K562 (cell line): Measurements from ENCODE around the gene VWA7. TPM values are rescaled to one million over a fixed set of nuclear protein-coding genes. Genes with fewer than 3 reads are reported as not detected.

Experiments used
- CCAR2 ChIP-seq: fragments of 200-400 bp; formaldehyde crosslinking; IDR thresholded peaks from 2 replicates; pipeline ENCODE4 v1.6.1; 2017; ENCODE audit warnings: mild to moderate bottlenecking, low read depth, low read length
- EP400 ChIP-seq: fragments of 450-650 bp; IDR thresholded peaks from 2 replicates; pipeline ENCODE4 v1.6.1; 2017; ENCODE audit warnings: antibody characterized with exemption, mild to moderate bottlenecking, moderate library complexity
- NCOA4 ChIP-seq: fragments of 450-650 bp; IDR thresholded peaks from 2 replicates; pipeline ENCODE4 v1.6.1; 2018; ENCODE audit warnings: mild to moderate bottlenecking; ENCODE audit not compliant: partially characterized antibody
- NR4A1 ChIP-seq, 2 experiments: fragments of 250-450 bp in 1 of 2; fragments of 450-650 bp in 1 of 2; sonication (Bioruptor Pico) in 1 of 2; IDR thresholded peaks; 2 replicates each; pipeline versions ENCODE4 v1.4.0 to v1.6.1; 2016 to 2020; ENCODE audit warnings: mild to moderate bottlenecking in 2 of 2, missing compliant biosample characterization in 1 of 2, missing genetic modification characterization in 1 of 2, moderate library complexity in 1 of 2
- NUFIP1 ChIP-seq: fragments of 450-650 bp; IDR thresholded peaks from 2 replicates; pipeline ENCODE4 v1.6.1; 2018; ENCODE audit not compliant: partially characterized antibody
- PHF21A ChIP-seq: fragments of 450-650 bp; IDR thresholded peaks from 2 replicates; pipeline ENCODE4 v1.6.1; 2017; ENCODE audit warnings: low read depth, borderline replicate concordance
- POLR2H ChIP-seq: IDR thresholded peaks from 2 replicates; pipeline ENCODE4 v1.6.1; 2016; ENCODE audit warnings: missing genetic modification characterization, low read depth, mild to moderate bottlenecking, control low read depth, missing compliant biosample characterization, moderate library complexity
- SREBF2 ChIP-seq: sonication (generic); formaldehyde crosslinking; IDR thresholded peaks from 2 replicates; pipeline ENCODE4 v1.4.0; 2020; ENCODE audit warnings: mild to moderate bottlenecking, missing genetic modification reagents
- ZKSCAN1 ChIP-seq: fragments of 150-350 bp; IDR thresholded peaks from 2 replicates; pipeline ENCODE4 v1.6.1; 2016; ENCODE audit warnings: low read depth, low read length
- polyA plus RNA-seq, 8 experiments: library from polyadenylated mRNA; depleted of rRNA in 4 of 8; stranded (reverse) in 5 of 8; unstranded in 3 of 8; fragments of >200 nt; fragmentation: Nextera tagmentation in 2 of 8; fragmentation: Illumina TruSeq in 1 of 8; extraction: Ambion mirVana in 2 of 8; extraction: Trizol in 1 of 8; gene quantifications; 2 replicates each; pipeline versions ENCODE4 v1.2.1 to v1.2.3, GENCODE V29; 2011 to 2014; ENCODE audit warnings: inconsistent platforms in 1 of 8, missing spikeins in 1 of 8
- total RNA-seq, 7 experiments: library from RNA; depleted of rRNA in 6 of 7; stranded (reverse); fragments of >200 nt in 6 of 7; fragmentation: Illumina TruSeq in 2 of 7; extraction: Trizol in 2 of 7; gene quantifications; 2 replicates each; pipeline versions ENCODE4 v1.2.1 to v1.2.3, GENCODE V29; 2011 to 2021; ENCODE audit warnings: low replicate concordance in 1 of 7
- TF ChIP-seq, protein P1 (sequence below), 2 experiments: fragments of 450-650 bp; formaldehyde crosslinking in 1 of 2; IDR thresholded peaks; 2 replicates each; pipeline versions ENCODE4 v1.4.0 to v1.6.1; 2014 to 2020; ENCODE audit warnings: mild to moderate bottlenecking in 2 of 2, borderline replicate concordance in 1 of 2, low read depth in 1 of 2
- TF ChIP-seq, protein P2 (sequence below): fragments of 250-450 bp; sonication (Bioruptor Pico); IDR thresholded peaks from 2 replicates; pipeline ENCODE4 v1.5.0; 2020; ENCODE audit warnings: mild to moderate bottlenecking, borderline replicate concordance
- TF ChIP-seq, protein P3 (sequence below): fragments of 450-650 bp; IDR thresholded peaks from 2 replicates; pipeline ENCODE4 v1.6.1; 2016; ENCODE audit warnings: low read depth, mild to moderate bottlenecking, moderate library complexity
- TF ChIP-seq, protein P4 (sequence below), 2 experiments: fragments of 450-650 bp in 1 of 2; sonication (generic) in 1 of 2; formaldehyde crosslinking; conservative IDR thresholded peaks; 2 replicates each; pipeline versions ENCODE4 v1.4.0 to v1.8.1; 2020 to 2022; ENCODE audit warnings: mild to moderate bottlenecking in 1 of 2, missing genetic modification reagents in 1 of 2

VWA7 gene
- total and polyA plus RNA-seq, 9 of the 15 experiments (the other 6 are each of a cell fraction or from before 2014, with no cell fraction given), result 0.18 to 2.9 (median 0.95) TPM

DNA sequence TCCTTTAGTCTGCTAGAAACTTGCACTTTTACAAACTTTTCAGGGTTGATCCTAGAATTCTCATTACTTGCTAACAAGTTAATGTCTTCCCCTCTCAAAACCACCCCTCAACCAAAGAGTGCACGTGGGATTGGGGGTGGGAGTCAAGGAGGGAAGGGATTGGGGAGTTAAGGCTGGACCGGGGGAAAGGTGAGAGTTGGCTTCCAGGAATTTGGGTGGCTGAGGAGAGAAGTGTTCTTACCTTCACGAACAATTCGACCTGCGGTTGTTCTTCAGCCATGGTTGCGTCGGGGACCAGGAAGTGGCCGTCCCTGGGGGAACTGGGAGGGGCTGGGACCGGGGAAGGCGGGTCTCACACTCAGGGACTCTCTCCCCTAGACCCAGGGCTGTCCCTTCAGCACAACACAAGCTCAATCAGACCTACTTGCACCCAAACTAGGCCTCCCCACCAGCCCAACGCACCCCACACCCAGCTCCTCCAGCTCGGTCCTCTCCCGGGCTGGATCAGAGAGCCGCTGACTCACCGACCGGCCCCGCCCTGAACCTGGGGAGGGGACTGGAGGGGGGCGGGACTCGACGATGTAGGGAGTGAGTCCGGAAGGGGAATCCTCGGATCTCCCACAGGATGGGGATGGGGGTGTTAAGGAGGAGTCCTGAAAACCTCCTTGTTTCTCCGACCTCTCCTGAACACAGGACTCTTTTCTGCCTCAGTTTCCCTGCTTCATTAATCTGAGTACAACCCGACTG is 40.9 kb downstream of the VWA7 start, which contains the start of gene CLIC1 (continued):
- TF ChIP-seq, protein P1, sequence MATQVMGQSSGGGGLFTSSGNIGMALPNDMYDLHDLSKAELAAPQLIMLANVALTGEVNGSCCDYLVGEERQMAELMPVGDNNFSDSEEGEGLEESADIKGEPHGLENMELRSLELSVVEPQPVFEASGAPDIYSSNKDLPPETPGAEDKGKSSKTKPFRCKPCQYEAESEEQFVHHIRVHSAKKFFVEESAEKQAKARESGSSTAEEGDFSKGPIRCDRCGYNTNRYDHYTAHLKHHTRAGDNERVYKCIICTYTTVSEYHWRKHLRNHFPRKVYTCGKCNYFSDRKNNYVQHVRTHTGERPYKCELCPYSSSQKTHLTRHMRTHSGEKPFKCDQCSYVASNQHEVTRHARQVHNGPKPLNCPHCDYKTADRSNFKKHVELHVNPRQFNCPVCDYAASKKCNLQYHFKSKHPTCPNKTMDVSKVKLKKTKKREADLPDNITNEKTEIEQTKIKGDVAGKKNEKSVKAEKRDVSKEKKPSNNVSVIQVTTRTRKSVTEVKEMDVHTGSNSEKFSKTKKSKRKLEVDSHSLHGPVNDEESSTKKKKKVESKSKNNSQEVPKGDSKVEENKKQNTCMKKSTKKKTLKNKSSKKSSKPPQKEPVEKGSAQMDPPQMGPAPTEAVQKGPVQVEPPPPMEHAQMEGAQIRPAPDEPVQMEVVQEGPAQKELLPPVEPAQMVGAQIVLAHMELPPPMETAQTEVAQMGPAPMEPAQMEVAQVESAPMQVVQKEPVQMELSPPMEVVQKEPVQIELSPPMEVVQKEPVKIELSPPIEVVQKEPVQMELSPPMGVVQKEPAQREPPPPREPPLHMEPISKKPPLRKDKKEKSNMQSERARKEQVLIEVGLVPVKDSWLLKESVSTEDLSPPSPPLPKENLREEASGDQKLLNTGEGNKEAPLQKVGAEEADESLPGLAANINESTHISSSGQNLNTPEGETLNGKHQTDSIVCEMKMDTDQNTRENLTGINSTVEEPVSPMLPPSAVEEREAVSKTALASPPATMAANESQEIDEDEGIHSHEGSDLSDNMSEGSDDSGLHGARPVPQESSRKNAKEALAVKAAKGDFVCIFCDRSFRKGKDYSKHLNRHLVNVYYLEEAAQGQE (IDR thresholded peaks at IDR 0.05; ENCODE audit: borderline replicate concordance), result no peak
- TF ChIP-seq, protein P1 (CRISPR knock-in tag; IDR thresholded peaks at IDR 0.05; ENCODE audit: low read depth), result peak; percentile 80; the same call in 1 of the 2 replicates
- TF ChIP-seq SREBF2 (no peak), NCOA4 (peak; percentile 1), EP400 (no peak), NUFIP1 (no peak), POLR2H (tag) (no peak), CCAR2 (no peak), ZKSCAN1 (0 out of 2 replicates have a peak, but pooled peaks have one; percentile 27), PHF21A (no peak), NR4A1 (CRISPR knock-in tag; IDR thresholded peaks at IDR 0.05) (no peak), NR4A1 (tag; IDR thresholded peaks at IDR 0.05) (peak; percentile 76)
- TF ChIP-seq, protein P2, sequence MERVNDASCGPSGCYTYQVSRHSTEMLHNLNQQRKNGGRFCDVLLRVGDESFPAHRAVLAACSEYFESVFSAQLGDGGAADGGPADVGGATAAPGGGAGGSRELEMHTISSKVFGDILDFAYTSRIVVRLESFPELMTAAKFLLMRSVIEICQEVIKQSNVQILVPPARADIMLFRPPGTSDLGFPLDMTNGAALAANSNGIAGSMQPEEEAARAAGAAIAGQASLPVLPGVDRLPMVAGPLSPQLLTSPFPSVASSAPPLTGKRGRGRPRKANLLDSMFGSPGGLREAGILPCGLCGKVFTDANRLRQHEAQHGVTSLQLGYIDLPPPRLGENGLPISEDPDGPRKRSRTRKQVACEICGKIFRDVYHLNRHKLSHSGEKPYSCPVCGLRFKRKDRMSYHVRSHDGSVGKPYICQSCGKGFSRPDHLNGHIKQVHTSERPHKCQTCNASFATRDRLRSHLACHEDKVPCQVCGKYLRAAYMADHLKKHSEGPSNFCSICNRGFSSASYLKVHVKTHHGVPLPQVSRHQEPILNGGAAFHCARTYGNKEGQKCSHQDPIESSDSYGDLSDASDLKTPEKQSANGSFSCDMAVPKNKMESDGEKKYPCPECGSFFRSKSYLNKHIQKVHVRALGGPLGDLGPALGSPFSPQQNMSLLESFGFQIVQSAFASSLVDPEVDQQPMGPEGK, result peak; percentile 14; the same call in 1 of the 2 replicates
- TF ChIP-seq, protein P3, sequence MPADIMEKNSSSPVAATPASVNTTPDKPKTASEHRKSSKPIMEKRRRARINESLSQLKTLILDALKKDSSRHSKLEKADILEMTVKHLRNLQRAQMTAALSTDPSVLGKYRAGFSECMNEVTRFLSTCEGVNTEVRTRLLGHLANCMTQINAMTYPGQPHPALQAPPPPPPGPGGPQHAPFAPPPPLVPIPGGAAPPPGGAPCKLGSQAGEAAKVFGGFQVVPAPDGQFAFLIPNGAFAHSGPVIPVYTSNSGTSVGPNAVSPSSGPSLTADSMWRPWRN, result no peak
- TF ChIP-seq, protein P4, sequence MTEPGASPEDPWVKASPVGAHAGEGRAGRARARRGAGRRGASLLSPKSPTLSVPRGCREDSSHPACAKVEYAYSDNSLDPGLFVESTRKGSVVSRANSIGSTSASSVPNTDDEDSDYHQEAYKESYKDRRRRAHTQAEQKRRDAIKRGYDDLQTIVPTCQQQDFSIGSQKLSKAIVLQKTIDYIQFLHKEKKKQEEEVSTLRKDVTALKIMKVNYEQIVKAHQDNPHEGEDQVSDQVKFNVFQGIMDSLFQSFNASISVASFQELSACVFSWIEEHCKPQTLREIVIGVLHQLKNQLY (CRISPR knock-in tag; conservative IDR thresholded peaks at IDR 0.05), result peak in 1 of 2 experiments; percentile 76; a peak in 1 of 4 replicates
